A673 (cell line): ENCODE measurements around the gene MICAL2.

Experiments used
- EZH2 ChIP-seq: fragments of 200-600 bp; sonication (generic); IDR thresholded peaks from 2 replicates; pipeline ENCODE4 v1.6.1; 2017; ENCODE audit warnings: borderline replicate concordance, low read depth, mild to moderate bottlenecking, mixed read lengths, antibody characterized with exemption, low read length; ENCODE audit not compliant: poor library complexity, severe bottlenecking
- TF ChIP-seq, protein P1 (sequence below): fragments of 300-800, 200-600 bp; sonication (generic); conservative IDR thresholded peaks from 2 replicates; pipeline ENCODE4 v1.5.1; 2017; ENCODE audit warnings: low read depth, mild to moderate bottlenecking, antibody characterized with exemption, low read length, moderate library complexity, mixed read lengths

DNA sequence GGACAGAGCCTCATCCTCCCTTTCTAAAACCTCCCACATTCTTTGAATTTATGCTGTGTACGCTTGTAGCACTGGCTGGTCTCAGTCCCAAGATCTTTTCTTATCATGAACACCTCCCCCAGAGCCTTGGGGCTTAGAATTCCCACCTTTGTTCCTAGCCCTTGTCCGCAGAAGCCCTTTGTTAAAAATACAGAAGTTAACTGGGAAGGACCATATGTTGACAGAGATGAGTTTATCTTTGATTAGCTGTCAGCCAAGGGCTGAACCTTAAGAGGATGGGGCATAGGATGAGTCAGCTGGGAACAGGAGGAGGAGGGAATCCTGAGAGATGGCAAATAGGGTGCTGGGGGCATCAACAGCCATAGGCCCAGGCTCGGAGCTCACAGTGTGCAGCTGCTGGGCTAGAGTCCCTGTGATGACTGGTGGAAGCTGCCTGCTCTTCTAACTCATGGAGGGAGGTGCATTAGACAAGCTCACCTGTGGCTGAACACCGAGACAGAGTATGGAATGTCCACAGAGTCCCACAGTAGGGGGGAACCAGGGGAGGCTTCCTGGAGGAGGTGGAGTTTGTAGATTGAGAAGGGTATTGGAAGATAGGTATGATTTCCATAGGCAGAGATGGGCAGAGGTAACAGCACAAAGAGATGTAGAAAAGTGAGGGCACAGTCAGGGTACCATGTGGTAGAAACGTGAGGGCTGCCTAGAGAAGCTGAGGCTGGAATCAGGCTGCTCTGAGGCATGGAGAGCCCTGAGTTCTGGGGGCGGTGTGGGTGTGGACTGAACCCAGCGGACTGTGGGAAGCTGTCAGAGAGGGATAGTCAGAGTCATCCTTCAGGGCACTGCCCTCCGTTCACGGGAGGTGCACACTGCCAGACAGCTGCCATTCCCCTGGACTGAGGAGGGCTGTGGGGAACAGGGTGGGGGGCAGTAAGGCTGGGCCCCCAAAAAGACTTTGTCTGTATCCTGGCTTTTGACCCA lies 9.9 kb downstream of the MICAL2 start:
- TF ChIP-seq, protein P1, sequence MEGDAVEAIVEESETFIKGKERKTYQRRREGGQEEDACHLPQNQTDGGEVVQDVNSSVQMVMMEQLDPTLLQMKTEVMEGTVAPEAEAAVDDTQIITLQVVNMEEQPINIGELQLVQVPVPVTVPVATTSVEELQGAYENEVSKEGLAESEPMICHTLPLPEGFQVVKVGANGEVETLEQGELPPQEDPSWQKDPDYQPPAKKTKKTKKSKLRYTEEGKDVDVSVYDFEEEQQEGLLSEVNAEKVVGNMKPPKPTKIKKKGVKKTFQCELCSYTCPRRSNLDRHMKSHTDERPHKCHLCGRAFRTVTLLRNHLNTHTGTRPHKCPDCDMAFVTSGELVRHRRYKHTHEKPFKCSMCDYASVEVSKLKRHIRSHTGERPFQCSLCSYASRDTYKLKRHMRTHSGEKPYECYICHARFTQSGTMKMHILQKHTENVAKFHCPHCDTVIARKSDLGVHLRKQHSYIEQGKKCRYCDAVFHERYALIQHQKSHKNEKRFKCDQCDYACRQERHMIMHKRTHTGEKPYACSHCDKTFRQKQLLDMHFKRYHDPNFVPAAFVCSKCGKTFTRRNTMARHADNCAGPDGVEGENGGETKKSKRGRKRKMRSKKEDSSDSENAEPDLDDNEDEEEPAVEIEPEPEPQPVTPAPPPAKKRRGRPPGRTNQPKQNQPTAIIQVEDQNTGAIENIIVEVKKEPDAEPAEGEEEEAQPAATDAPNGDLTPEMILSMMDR: no peak
- no peak for TF ChIP-seq EZH2
